Measurements from ENCODE around the gene BTBD8. TPM values are rescaled to one million over a fixed set of nuclear protein-coding genes. Genes with fewer than 3 reads are reported as not detected.

The BTBD8 gene
- total RNA-seq, 1 donor from 2014 or later, result 3.6 TPM

DNA sequence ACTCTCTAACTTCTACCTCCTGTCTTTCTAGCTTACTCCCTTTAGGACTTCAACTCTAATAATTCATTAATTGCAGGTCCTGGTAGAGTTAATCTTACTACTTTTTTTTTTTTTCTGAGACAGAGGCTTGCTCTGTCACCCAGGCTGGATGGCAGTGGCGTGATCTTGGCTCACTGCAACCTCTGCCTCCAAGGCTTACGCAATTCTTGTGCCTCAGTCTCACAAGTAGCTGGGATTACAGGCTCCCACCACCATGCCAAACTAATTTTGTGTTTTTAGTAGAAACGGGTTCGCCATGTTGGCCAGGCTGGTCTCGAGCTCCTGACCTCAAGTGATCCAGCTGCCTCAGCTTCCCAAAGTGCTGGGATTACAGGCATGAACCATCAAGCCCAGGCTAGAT lies 15.7 kb downstream of the BTBD8 start:
- DNase-seq (ENCODE audit: low spot score in 2 of 2), result no peak
- Histone ChIP-seq H3K36me3 (peaks cover 0 to 1% of the 10 kb centered on the region in 2 donors), H3K27ac (no peak overlapping the region), H3K4me3 (no peak overlapping the region), H3K9me3 (no peaks in the 10 kb centered on the region), H3K27me3 (no peaks in the 10 kb centered on the region), H3K4me1 (no peaks in the 10 kb centered on the region)
- intact Hi-C loops (cut with DNase I), result no loop called here
- TF ChIP-seq, protein P1, sequence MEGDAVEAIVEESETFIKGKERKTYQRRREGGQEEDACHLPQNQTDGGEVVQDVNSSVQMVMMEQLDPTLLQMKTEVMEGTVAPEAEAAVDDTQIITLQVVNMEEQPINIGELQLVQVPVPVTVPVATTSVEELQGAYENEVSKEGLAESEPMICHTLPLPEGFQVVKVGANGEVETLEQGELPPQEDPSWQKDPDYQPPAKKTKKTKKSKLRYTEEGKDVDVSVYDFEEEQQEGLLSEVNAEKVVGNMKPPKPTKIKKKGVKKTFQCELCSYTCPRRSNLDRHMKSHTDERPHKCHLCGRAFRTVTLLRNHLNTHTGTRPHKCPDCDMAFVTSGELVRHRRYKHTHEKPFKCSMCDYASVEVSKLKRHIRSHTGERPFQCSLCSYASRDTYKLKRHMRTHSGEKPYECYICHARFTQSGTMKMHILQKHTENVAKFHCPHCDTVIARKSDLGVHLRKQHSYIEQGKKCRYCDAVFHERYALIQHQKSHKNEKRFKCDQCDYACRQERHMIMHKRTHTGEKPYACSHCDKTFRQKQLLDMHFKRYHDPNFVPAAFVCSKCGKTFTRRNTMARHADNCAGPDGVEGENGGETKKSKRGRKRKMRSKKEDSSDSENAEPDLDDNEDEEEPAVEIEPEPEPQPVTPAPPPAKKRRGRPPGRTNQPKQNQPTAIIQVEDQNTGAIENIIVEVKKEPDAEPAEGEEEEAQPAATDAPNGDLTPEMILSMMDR (IDR thresholded peaks at IDR 0.05), result no peak

DNA sequence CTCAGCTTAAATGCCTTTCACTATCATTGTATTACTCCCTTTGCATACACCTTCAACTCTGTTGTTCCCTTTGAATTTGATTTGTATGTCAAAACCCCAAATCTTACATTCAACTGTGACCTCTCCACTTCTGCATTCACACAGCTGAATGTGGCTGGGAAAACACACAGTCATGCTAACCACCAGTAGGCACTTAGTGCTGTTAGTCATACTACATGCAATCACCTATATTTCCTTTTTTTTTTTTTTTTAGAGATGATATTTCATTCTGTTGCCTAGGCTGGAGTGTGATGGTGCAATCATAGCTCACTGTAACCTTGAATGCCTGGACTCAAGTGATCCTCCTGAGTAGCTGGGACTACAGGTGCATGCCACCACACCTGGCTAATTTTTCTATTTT lies 16.2 kb downstream of the BTBD8 start:
- Histone ChIP-seq H3K4me3 (no peak overlapping the region), H3K4me1 (no peaks in the 10 kb centered on the region), H3K36me3 (no peaks in the 10 kb centered on the region), H3K27ac (no peak overlapping the region), H3K27me3 (no peaks in the 10 kb centered on the region), H3K9me3 (no peaks in the 10 kb centered on the region)
- TF ChIP-seq, protein P1 (IDR thresholded peaks at IDR 0.05), result no peak
- DNase-seq (ENCODE audit: low spot score in 2 of 2), result no peak
- intact Hi-C loops (cut with DNase I), result no loop called here

- TF ChIP-seq, protein P1 (IDR thresholded peaks at IDR 0.05), result no peak
- Histone ChIP-seq H3K27ac (no peak overlapping the region), H3K4me3 (no peak overlapping the region), H3K27me3 (no peaks in the 10 kb centered on the region), H3K4me1 (no peaks in the 10 kb centered on the region), H3K9me3 (no peaks in the 10 kb centered on the region), H3K36me3 (peaks cover 7 to 19% of the 10 kb centered on the region in 2 donors)
- intact Hi-C loops (cut with DNase I), result no loop called here
- no peak for DNase-seq (ENCODE audit: low spot score in 2 of 2)
Measured at GRCh38 chr1:92105546-92106081, 25.5 kb downstream of the BTBD8 start.

DNA sequence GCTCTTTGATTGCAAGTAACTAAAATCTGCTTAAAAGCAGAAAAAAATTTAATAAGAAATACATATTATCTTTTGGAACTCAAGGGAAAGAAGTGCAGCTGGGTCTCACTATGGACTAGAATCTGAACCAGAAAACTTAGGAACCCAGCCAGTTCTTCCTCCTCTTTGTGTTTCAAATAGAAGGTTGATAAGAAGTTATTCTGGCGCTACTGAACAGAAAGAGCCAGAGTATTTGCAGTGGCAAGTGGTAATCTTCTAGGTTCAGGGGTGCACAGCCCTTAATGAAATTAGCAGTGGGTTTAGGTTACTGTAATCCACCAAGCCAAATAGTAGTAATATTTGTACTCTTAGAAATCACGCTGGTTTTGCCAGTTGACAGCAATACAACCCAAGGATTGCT lies 28.5 kb downstream of the BTBD8 start:
- Histone ChIP-seq H3K4me3 (no peak overlapping the region), H3K27ac (no peak overlapping the region), H3K36me3 (peaks cover 0 to 13% of the 10 kb centered on the region in 2 donors), H3K27me3 (no peaks in the 10 kb centered on the region), H3K4me1 (no peaks in the 10 kb centered on the region), H3K9me3 (no peaks in the 10 kb centered on the region)
- intact Hi-C loops (cut with DNase I), result no loop called here
- TF ChIP-seq, protein P1 (IDR thresholded peaks at IDR 0.05), result no peak
- DNase-seq (ENCODE audit: low spot score in 2 of 2), result no peak

- H3K27ac ChIP-seq, result no peak overlapping the region
- DNase-seq (ENCODE audit: low spot score in 2 of 2), result no peak
- H3K4me3 ChIP-seq, result no peak overlapping the region
- H3K4me1 ChIP-seq, result no peaks in the 10 kb centered on the region
- H3K9me3 ChIP-seq, result no peaks in the 10 kb centered on the region
- H3K27me3 ChIP-seq, result no peaks in the 10 kb centered on the region
- TF ChIP-seq, protein P1 (IDR thresholded peaks at IDR 0.05), result no peak
- intact Hi-C loops (cut with DNase I), result no loop called here
- H3K36me3 ChIP-seq, result peaks cover 0 to 3% of the 10 kb centered on the region in 2 donors
Measured at GRCh38 chr1:92117526-92117925, 37.4 kb downstream of the BTBD8 start.

- H3K9me3 ChIP-seq, result no peaks in the 10 kb centered on the region
- H3K4me3 ChIP-seq, result no peak overlapping the region
- intact Hi-C loops (cut with DNase I), result no loop called here
- H3K27ac ChIP-seq, result no peak overlapping the region
- H3K27me3 ChIP-seq, result no peaks in the 10 kb centered on the region
- peaks cover 0 to 3% of the 10 kb centered on the region in 2 donors for H3K36me3 ChIP-seq
- TF ChIP-seq, protein P1 (IDR thresholded peaks at IDR 0.05), result no peak
- no peak for DNase-seq (ENCODE audit: low spot score in 2 of 2)
- H3K4me1 ChIP-seq, result no peaks in the 10 kb centered on the region
Measured at GRCh38 chr1:92118826-92119225, 38.7 kb downstream of the BTBD8 start.
